GM12891 (cell line): ENCODE measurements around the gene MAB21L4.

ENCODE experiments used
- POLR2A ChIP-seq: IDR thresholded peaks from 2 replicates; pipeline ENCODE4 v1.6.1; 2011; ENCODE audit warnings: low read depth, low read length, control low read depth
- POLR2AphosphoS5 ChIP-seq: IDR thresholded peaks from 2 replicates; pipeline ENCODE4 v1.6.1; 2011; ENCODE audit warnings: low read depth, low read length, control low read depth
- POU2F2 ChIP-seq: IDR thresholded peaks from 2 replicates; pipeline ENCODE4 v1.6.1; 2011; ENCODE audit warnings: low read depth, mild to moderate bottlenecking, control low read depth, low read length, moderate library complexity
- SPI1 ChIP-seq: IDR thresholded peaks from 2 replicates; pipeline ENCODE4 v1.6.1; 2011; ENCODE audit warnings: low read depth, low read length, control low read depth
- TAF1 ChIP-seq: IDR thresholded peaks from 2 replicates; pipeline ENCODE4 v1.6.1; 2011; ENCODE audit warnings: low read depth, low read length, control low read depth

GRCh38 chr2:240922982-240923537, 27.1 kb upstream of the MAB21L4 start:
- TF ChIP-seq POLR2AphosphoS5 (no peak), POLR2A (no peak), SPI1 (no peak), TAF1 (no peak), POU2F2 (no peak)
